Suprapubic skin (tissue), 4 donors: ENCODE measurements around the gene TBX5. TPM values are rescaled to one million over a fixed set of nuclear protein-coding genes. Genes with fewer than 3 reads are reported as not detected.
A peak's percentile ranks its signal among the peaks of the same experiment; 100 is the strongest.

Experiments
- DNase-seq, 2 donors: peaks; one replicate each; pipeline ENCODE4 v3.0.0-alpha.2; 2019; ENCODE audit warnings: low spot score in 2 of 2
- H3K27ac ChIP-seq: fragments of 200-600 bp; sonication (generic); one replicate; pipeline ENCODE4 v1.5.1; 2019
- H3K27me3 ChIP-seq: fragments of 200-600 bp; sonication (generic); one replicate; pipeline ENCODE4 v1.5.1; 2019
- H3K36me3 ChIP-seq: fragments of 200-600 bp; sonication (generic); one replicate; pipeline ENCODE4 v1.5.1; 2019
- H3K4me1 ChIP-seq: fragments of 200-600 bp; sonication (generic); one replicate; pipeline ENCODE4 v1.5.1; 2019
- H3K4me3 ChIP-seq: fragments of 200-600 bp; sonication (generic); one replicate; pipeline ENCODE4 v1.5.1; 2019; ENCODE audit warnings: mild to moderate bottlenecking
- H3K9me3 ChIP-seq: fragments of 200-600 bp; sonication (generic); one replicate; pipeline ENCODE4 v1.5.1; 2019
- CTCF ChIP-seq, 2 donors: fragments of 200-600 bp in 1 of 2; fragments of 450-650 bp in 1 of 2; sonication (generic) in 1 of 2; IDR thresholded peaks; one replicate each; pipeline ENCODE4 v1.5.1; 2016 to 2019; ENCODE audit warnings: antibody characterized with exemption in 2 of 2, mild to moderate bottlenecking in 1 of 2, moderate library complexity in 1 of 2
- EP300 ChIP-seq: sonication (generic); formaldehyde crosslinking; IDR thresholded peaks from one replicate; pipeline ENCODE4 v1.6.1; 2017; ENCODE audit warnings: antibody characterized with exemption
- POLR2A ChIP-seq, 2 donors: fragments of 450-650 bp; IDR thresholded peaks; one replicate each; pipeline ENCODE4 v1.6.1; 2017; ENCODE audit warnings: antibody characterized with exemption in 2 of 2, mild to moderate bottlenecking in 2 of 2, moderate library complexity in 2 of 2
- POLR2AphosphoS5 ChIP-seq, 3 donors: sonication (generic); formaldehyde crosslinking; IDR thresholded peaks; one replicate each; pipeline ENCODE4 v1.6.1; 2017; ENCODE audit warnings: antibody characterized with exemption in 3 of 3
- WGBS: methylation state at CpG from one replicate; pipeline ENCODE4 v1.1.5; 2018; 5-methylcytosine and 5-hydroxymethylcytosine counted together
- total RNA-seq, 4 donors: library from RNA; depleted of rRNA; stranded (reverse); fragments of >200 nt; gene quantifications; one replicate each; pipeline ENCODE4 v1.1.0, GENCODE V29; 2016

Gene TBX5
- total RNA-seq, 4 donors from 2014 or later, result 0.44 to 3.5 (median 2.1) TPM; not detected in 1

- 27% methylated on average over 5 of the region's 7 CpGs for WGBS
- H3K27me3 ChIP-seq, result peaks cover 92% of the 10 kb centered on the region
- no peak overlapping the region for H3K27ac ChIP-seq
These were observed 9.6 kb upstream of the TBX5 start for GRCh38 chr12:114415525-114415868.

GRCh38 chr12:114414866-114415524, 9.1 kb upstream of the TBX5 start:
- Histone ChIP-seq H3K36me3 (no peaks in the 10 kb centered on the region), H3K4me3 (no peak overlapping the region), H3K9me3 (no peaks in the 10 kb centered on the region), H3K4me1 (peaks cover 7% of the 10 kb centered on the region), H3K27me3 (peaks cover 96% of the 10 kb centered on the region), H3K27ac (no peak overlapping the region)
- TF ChIP-seq POLR2AphosphoS5 (IDR thresholded peaks at IDR 0.05), result no peak
- TF ChIP-seq EP300, result no peak
- TF ChIP-seq CTCF (IDR thresholded peaks at IDR 0.05), result no peak
- TF ChIP-seq POLR2A (IDR thresholded peaks at IDR 0.05), result no peak
- 40% methylated on average over 10 of the region's 11 CpGs for WGBS
- DNase-seq, result no peak

More at GRCh38 chr12:114415525-114415868, 9.6 kb upstream of the TBX5 start:
- no peak for DNase-seq
- Histone ChIP-seq H3K36me3 (no peaks in the 10 kb centered on the region), H3K4me1 (peaks cover 7% of the 10 kb centered on the region), H3K9me3 (no peaks in the 10 kb centered on the region), H3K4me3 (no peak overlapping the region)
- no peak for TF ChIP-seq POLR2AphosphoS5 (IDR thresholded peaks at IDR 0.05)
- TF ChIP-seq POLR2A (IDR thresholded peaks at IDR 0.05), result no peak
- TF ChIP-seq EP300, result no peak
- TF ChIP-seq CTCF (IDR thresholded peaks at IDR 0.05), result no peak

GRCh38 chr12:114414031-114414865, 8.3 kb upstream of the TBX5 start:
- DNase-seq, result no peak
- peak overlapping the region; percentile 12 for H3K27ac ChIP-seq
- no peak for TF ChIP-seq POLR2A (IDR thresholded peaks at IDR 0.05)
- no peak for TF ChIP-seq CTCF (IDR thresholded peaks at IDR 0.05)
- no peak for TF ChIP-seq POLR2AphosphoS5 (IDR thresholded peaks at IDR 0.05)
- no peak for TF ChIP-seq EP300
- H3K27me3 ChIP-seq, result peaks cover 96% of the 10 kb centered on the region
- no peak overlapping the region for H3K4me3 ChIP-seq
- H3K9me3 ChIP-seq, result no peaks in the 10 kb centered on the region
- peaks cover 13% of the 10 kb centered on the region for H3K4me1 ChIP-seq
- no peaks in the 10 kb centered on the region for H3K36me3 ChIP-seq
- 23% methylated on average over 21 of the region's 48 CpGs for WGBS

GRCh38 chr12:114412825-114413749, 7.1 kb upstream of the TBX5 start:
- H3K9me3 ChIP-seq, result no peaks in the 10 kb centered on the region
- DNase-seq, result no peak
- H3K27ac ChIP-seq, result peak overlapping the region; percentile 70
- H3K27me3 ChIP-seq, result peaks cover 97% of the 10 kb centered on the region
- H3K4me3 ChIP-seq, result peak overlapping the region; percentile 17
- WGBS, result 42% methylated on average over 20 of the region's 20 CpGs
- TF ChIP-seq CTCF (IDR thresholded peaks at IDR 0.05), result no peak
- TF ChIP-seq POLR2A (IDR thresholded peaks at IDR 0.05), result no peak
- no peak for TF ChIP-seq POLR2AphosphoS5 (IDR thresholded peaks at IDR 0.05)
- no peak for TF ChIP-seq EP300
- no peaks in the 10 kb centered on the region for H3K36me3 ChIP-seq
- H3K4me1 ChIP-seq, result peaks cover 22% of the 10 kb centered on the region
